HG02840 (cell line): ENCODE results near the gene ERI3.

Experiments
- ATAC-seq: cut with Tn5 transposase; IDR thresholded peaks from one replicate; pipeline ENCODE4 v1.9.1; 2021; ENCODE audit warnings: mild to moderate bottlenecking, moderate library complexity, moderate number of reproducible peaks; ENCODE audit not compliant: unreplicated experiment, low FRiP score

The ERI3 gene

GRCh38 chr1:44263568-44264450 is 91.2 kb downstream of the ERI3 start:
- no peak for ATAC-seq

DNA sequence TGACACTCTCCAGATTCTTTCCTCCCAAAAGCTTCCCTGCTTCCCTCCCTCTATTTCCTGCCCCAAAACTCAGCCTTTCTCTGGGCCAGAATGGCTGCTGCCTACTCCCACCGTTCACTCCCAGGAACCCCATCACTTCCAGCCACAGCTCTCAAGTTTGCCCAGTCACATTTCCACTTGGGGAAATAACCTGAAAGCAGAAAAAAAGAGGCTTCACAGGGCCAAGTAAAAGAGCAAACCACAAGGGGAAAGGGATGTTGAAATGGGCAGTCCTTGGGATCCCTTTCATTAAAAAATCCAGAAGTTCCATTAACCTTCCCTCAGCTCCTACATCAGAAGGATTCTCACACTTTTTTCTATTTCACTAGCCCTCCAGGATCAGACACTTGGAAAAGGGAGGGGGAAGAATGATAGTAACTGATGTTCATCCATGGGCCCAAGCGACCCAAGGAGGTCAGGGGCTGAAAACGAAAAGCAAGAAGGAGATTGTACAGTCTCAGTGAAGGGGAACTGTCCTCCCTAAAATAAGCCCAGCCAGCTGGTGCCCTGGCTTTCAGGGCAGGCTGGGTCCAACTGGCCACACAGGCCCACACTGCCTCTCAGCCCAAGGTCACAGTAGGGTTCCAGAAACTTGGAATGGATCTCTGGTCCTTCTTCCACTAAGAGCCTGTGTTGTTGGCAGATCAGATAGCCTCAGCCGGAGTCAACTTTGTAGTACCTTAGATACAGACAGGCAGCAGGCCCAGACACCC is 92.1 kb downstream of the ERI3 start:
- ATAC-seq, result no peak

DNA sequence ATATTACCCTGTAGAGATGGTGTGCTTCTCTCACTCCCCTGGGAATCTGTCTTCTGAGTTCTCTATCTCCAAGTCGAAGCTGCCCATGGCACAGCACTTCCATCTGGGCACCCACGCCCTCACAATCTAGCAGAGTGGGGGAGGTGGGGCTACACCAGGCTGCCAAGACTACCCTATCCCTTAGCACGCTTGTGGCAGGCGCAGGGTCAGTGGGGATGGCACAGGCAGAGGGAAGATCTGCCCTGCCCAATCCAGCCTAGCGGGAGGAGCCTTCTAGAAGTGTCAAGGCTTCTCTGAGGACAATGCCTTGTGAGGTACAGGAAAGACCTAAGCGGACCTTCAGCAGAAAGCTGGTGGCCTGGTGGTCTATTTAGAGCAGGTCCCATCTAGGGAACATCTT is 92.6 kb downstream of the ERI3 start:
- ATAC-seq, result no peak

DNA sequence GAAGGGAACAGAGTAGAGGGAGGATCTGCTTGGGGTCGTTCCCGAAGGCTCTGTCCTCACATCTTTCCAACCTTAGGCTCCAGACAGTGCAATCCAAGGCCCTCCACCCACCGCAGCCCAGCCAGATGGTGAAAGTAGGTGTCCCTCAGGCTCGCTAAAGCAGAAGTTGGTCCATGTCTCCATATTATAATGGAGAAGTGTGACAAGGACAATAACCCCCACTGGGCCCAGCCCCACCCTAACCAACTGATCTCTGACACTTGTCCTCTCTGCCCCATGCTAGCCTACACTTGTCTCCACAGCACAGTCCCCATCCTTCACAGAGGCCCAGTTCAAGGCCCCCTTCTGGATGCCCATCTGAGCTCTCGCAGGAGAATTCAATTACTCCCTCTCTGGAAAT is 93.1 kb downstream of the ERI3 start:
- ATAC-seq, result no peak

DNA sequence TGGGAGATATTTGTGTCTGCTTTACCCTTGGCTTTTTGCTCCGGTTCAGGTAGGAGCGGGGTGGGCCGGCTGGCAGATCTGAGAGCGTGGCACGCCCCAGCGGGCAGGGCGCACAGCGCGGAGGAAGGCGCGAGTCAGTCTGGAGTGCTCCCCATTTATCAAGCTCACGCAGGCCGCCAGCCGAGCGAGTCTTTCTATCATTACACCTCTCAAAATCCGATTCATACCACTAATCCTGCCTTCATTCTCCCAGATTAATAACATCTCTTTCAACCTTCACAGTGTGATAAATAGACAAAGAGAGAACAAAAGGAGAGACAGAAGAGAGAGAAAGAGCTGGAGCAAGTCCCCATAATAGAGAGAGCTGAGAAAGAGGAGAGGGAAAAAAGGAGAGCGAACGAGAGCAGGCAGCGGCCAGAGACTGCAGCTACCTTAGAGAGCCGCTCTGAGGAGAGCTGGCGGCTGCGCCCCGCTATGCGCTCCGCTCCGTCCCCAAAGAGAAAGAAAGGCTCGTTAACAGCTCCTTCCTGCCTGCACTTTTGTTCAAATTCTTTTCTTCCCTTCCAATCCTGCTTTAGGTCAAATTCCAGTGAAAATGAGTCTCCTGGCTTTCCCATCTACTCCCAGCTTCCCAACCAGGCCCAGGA is 93.8 kb downstream of the ERI3 start:
- no peak for ATAC-seq

DNA sequence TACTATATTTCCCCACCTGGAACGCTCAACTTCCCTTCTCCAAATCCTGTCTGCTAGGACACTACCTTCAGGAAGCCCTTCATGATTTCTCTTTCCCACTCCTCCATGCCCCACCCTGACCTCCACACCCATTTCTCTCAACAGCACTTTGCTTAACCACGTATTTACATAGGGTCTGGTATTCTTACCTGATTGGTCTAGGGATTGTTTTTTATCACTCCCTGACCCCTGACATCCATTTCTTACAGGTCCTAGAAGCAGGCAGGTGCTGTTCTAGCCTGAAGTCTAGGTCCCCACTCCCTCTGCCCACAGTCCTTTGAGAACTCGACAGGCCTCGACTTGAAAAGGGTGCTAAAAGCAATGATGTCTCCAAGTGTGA is 94.3 kb downstream of the ERI3 start:
- ATAC-seq, result no peak

- ATAC-seq, result no peak
Observed at GRCh38 chr1:44259090-44259489, 96.0 kb downstream of the ERI3 start.

- ATAC-seq, result no peak
Observed at GRCh38 chr1:44256762-44257554, 98.1 kb downstream of the ERI3 start.

DNA sequence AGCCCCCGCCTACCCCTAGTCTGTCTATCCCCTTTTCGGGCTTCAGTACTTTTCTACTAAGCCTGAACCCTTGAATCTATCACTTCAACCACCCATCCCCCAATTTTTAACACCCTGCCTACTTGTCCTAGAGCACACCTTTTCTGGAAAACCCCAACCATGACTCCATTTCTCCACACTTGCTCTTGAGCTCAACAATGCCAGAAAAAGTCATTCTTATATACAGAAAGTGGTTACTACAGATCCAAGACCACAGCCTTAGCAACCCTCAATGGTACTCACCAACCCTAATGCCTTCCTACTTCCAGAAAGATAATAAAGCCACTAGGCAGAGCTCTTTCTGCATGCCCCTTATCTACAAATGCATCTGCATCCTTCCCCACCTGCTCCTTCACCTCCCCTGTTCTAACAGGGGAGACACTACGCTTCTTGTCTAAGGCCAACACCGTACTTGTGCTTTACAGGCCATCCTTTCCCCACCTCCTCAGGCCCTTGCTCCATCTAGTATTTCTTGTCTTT is 100.6 kb downstream of the ERI3 start:
- no peak for ATAC-seq

- ATAC-seq, result no peak
Observed at GRCh38 chr1:44251989-44252671, 102.9 kb downstream of the ERI3 start.

DNA sequence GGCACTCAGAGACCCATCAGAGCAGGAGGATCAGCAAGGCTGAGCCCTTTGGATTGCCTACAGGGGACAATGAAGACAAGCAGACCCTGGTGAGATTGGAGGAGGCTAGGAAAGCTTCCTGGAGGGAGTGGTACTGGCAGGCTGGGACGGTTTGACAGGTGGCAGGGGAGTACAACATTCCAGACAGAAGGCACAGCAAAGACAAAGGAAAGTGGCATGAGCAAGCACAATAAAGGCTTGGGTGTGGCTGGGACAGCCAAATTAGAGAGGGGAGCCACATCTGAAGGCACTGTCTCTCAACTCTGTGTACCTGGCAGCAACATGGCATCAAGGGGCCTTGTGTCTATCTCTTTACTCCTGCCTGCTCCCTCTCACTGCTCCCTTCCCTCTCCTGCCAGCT is 103.6 kb downstream of the ERI3 start:
- no peak for ATAC-seq

GRCh38 chr1:44250068-44250781 is 104.8 kb downstream of the ERI3 start:
- no peak for ATAC-seq

GRCh38 chr1:44249543-44249942 is 105.5 kb downstream of the ERI3 start:
- ATAC-seq, result no peak

DNA sequence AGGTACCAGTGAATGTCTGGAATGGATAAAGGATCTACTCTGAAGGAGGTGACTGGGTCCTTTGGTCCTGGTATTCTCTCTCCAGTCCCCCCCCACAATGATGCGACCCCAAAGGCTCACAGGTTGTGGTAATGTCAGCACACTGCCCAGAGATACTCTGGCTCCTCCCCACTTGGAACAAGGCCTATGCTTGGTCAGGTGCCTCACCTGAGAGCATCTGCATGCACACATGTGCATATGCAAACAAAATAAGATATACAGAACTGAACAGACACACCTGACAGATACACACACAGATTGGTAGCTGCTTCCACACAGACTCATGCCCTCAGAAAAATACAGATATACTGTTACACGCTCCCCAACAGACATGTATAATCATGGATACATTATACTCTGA is 108.3 kb downstream of the ERI3 start:
- no peak for ATAC-seq

DNA sequence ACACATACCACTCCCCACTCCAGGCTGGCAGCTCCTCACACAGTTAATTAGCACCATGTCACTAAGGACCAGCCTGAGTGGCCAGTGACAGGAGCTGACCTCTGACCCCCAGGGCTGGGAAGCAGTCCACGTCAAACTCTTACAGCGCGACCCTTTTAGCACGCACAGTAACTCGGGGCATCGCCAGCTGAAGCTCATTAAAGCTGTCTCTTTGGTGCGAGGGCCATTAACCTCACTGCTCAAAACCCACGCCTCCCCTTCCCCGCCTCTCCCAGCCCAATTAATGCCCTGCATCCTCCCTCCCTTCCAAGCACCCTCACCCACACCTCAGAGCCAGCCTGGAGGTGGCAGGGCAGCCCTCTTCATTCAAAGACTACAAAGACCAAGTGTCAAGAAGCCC is 110.1 kb downstream of the ERI3 start:
- ATAC-seq, result no peak

GRCh38 chr1:44243782-44244495 is 111.1 kb downstream of the ERI3 start:
- ATAC-seq, result no peak

GRCh38 chr1:44242746-44243145 is 112.3 kb downstream of the ERI3 start:
- ATAC-seq, result no peak

GRCh38 chr1:44240802-44241671 is 114.0 kb downstream of the ERI3 start:
- no peak for ATAC-seq
